22Rv1 (cell line): Measurements from ENCODE around the gene PKNOX2.

Source experiments
- ZFX ChIP-seq: fragments of 450-650 bp; IDR thresholded peaks from 2 replicates; pipeline ENCODE4 v1.6.1; 2017; ENCODE audit warnings: antibody characterized with exemption, borderline replicate concordance
- TF ChIP-seq, protein P1 (sequence below): fragments of 450-650 bp; IDR thresholded peaks from 2 replicates; pipeline ENCODE4 v1.5.1; 2017; ENCODE audit warnings: mild to moderate bottlenecking

DNA sequence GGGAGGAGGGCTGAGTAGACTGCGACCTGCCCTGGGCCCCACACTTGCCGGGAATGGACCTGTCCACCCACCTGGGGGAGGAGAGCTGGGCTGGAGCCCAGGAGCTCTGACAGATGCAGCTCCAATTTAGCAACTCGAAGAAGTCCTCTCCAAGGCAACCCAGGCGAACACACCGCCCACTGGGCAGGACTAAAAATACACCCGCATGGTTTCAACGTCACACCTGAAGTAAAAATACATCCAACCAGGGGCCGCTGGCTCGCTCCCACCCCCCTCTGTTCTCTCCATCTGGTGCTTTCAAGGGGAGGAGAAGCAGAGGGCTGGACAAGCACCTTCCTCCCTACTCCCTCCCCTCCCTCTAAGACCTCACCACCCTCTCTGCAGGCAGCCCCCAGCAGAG is 211.6 kb downstream of the PKNOX2 start:
- TF ChIP-seq, protein P1, sequence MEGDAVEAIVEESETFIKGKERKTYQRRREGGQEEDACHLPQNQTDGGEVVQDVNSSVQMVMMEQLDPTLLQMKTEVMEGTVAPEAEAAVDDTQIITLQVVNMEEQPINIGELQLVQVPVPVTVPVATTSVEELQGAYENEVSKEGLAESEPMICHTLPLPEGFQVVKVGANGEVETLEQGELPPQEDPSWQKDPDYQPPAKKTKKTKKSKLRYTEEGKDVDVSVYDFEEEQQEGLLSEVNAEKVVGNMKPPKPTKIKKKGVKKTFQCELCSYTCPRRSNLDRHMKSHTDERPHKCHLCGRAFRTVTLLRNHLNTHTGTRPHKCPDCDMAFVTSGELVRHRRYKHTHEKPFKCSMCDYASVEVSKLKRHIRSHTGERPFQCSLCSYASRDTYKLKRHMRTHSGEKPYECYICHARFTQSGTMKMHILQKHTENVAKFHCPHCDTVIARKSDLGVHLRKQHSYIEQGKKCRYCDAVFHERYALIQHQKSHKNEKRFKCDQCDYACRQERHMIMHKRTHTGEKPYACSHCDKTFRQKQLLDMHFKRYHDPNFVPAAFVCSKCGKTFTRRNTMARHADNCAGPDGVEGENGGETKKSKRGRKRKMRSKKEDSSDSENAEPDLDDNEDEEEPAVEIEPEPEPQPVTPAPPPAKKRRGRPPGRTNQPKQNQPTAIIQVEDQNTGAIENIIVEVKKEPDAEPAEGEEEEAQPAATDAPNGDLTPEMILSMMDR = no peak
- TF ChIP-seq ZFX = no peak
